Right lobe of liver (tissue), 4 donors: ENCODE data around the gene FBXO15.

ENCODE experiments used
- CTCF ChIP-seq, 4 donors: fragments of 200-600 bp in 3 of 4; fragments of 450-650 bp in 1 of 4; IDR thresholded peaks; one replicate each; pipeline versions ENCODE4 v1.5.1 to v1.8.0; 2016 to 2022; ENCODE audit warnings: antibody characterized with exemption in 4 of 4, mild to moderate bottlenecking in 2 of 4
- POLR2A ChIP-seq: fragments of 450-650 bp; IDR thresholded peaks from one replicate; pipeline ENCODE4 v1.6.1; 2017; ENCODE audit warnings: antibody characterized with exemption, mild to moderate bottlenecking
- donor health status: DM: no; HTN: no; CAD: no.
- donor health status: DM: no; HTN: no; CAD: no.
- donor health status: DM: no; HTN: yes; CAD: no.

GRCh38 chr18:74166386-74166785 is 18.8 kb upstream of the FBXO15 start:
- no peak for TF ChIP-seq CTCF (IDR thresholded peaks at IDR 0.05)
- TF ChIP-seq POLR2A: no peak
